HG03558 (cell line): Measurements from ENCODE around the gene PXDC1.

Experiments used
- ATAC-seq: cut with Tn5 transposase; IDR thresholded peaks from one replicate; pipeline ENCODE4 v1.9.1; 2021; ENCODE audit warnings: moderate number of reproducible peaks; ENCODE audit not compliant: unreplicated experiment; ENCODE audit errors: extremely low read depth

PXDC1 gene

DNA sequence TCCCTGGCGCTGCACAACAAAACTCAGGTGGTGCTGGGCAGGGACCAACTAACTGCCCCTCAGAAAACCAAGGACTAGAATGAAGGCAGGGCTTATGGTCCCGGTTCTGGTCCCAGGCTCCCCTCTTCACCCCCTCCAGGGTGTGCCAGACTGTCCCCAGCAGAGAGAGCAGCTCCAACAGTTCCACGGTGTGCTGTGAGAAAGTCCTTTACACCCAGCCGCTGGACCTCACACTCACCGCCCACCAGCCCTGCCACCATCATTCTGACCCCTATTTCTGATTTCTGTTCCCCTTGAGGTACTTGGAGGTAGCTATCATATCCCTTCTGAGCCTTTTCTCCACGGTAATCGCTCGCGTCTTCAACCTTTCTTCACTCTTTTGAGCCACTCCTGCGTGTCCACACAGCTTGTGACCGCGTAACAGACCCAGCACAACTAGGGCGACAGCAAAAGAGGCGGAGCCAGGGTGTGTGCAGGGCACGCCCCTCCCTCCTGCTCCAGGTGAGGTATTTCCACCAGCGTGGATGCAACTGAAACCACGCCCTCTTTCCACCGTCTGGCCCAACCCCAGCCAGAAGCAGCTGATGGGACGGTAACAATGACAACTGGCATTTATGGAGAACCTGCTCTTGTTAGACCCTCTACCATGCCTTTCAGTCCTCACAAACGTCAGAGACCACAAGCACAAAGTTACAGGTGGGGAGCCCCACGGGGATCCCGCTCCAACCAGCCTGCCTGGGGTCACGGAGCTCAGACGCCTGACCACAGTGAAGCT, 2.3 kb downstream of the PXDC1 start:
- ATAC-seq: no peak

DNA sequence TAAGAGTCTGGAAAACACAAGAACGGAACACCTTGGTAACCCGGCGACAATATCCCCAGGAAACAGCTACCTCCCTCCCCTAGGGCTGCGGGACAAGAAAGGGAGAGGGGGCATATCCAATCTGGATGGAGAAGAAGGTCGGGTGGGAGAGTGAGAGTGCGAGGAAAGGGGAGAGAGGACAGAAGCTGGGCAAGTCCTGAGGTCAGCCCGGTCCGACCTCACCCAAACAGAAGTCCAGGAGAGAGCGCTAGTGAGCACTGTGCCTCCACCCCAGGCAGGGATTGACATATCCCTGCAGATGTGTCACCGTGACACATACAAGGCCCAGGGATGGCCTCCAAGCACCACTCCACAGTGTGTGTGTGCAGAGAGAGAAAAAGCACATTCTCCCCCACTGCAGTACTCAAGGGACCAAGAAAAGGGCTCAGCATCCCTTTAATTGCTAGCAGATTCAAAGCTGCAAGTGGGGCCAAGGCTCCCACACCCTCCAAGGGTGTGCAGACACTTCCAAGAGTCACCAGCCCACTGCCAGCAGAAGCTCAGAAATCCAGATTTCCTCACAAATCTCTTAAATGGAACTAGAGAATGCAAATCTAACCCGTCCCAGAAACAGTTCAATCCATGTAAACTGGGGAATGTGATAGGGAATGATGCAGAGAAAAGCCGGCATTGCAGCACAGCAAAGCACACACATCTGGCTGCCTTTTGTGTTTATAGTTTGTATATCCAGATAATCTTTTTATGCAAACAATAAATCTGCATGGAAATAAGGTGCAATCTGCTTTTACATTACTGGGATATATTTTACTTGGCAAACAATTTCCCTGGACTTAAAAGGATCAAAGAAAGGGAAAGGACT, 3.1 kb downstream of the PXDC1 start:
- no peak for ATAC-seq

DNA sequence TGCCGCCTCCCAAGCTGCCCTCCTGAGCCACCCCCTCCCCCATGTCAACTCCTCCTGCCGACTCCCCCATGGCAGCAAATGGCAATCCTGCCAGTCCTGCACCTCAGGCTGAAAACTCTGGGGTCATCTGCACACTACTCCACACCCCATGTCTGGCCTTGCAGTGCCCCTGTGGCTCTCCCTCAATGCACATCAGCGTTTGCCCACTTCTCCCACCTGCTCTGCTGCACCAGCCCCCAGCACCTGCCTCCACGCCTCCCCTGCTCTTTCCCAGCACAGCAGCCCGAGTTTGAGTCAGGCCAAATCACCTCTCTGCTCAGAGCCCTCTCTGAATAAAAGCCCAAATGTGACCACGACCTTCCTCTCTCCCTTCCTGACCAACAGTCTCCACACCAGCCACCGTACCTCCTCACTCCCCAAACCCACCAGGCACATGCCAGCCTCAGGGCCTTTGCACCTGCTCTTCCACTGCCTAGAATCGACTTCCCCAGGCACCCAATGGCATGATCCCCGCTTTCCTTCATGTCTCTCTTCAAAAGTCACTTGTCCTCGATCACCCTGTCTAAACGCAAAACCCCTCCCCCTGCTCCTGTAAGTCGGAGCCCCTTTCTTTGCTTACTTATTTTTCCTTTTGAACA, 4.3 kb downstream of the PXDC1 start:
- ATAC-seq: no peak

DNA sequence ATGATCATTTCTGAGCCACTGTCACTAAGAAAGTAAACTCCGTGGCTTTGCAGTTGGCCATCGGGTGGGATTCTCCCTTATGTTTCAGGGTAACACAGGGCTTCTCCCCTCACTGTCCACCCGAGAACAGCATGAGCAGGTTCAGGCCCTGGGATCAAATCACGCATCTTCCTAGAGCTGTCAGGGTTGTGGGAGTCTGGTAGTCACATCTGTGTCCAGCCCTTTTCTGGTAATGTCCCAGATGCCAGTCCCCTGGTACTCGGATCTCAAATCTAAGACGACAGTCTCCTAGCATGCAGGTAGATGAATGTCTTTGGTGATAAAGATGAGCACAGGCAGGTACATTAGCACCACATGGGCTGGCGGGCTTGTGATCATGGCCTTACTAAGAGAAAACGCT, 4.8 kb downstream of the PXDC1 start:
- ATAC-seq: no peak

DNA sequence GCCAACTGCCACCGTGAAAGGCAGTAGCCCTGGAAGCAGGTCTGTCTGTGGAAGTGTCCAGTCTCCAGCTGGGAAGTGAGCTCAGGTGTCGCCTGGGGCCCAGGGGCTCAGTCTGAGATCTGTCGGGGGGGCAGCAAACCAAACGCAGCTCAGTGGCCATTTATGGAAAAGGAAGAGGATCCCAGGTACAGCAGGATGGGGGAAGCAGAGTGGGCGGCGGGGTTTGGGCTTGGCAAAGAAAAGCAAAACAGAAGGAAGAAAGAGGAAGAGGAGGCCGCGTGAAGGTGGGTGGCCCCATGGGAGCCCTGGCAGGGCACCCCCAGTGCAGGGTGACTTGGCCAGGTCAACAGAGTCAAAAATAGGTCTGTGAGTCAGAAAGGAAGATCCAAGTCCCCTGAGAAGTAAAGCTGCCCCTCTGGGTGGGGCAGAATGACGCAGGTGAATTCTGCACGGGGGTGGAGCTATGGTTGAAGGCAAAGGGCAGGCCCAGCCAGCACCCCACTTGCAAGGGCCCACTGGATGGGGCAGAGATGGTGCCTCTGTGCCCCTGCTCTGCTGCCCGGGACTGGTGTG, 5.3 kb downstream of the PXDC1 start:
- no peak for ATAC-seq

DNA sequence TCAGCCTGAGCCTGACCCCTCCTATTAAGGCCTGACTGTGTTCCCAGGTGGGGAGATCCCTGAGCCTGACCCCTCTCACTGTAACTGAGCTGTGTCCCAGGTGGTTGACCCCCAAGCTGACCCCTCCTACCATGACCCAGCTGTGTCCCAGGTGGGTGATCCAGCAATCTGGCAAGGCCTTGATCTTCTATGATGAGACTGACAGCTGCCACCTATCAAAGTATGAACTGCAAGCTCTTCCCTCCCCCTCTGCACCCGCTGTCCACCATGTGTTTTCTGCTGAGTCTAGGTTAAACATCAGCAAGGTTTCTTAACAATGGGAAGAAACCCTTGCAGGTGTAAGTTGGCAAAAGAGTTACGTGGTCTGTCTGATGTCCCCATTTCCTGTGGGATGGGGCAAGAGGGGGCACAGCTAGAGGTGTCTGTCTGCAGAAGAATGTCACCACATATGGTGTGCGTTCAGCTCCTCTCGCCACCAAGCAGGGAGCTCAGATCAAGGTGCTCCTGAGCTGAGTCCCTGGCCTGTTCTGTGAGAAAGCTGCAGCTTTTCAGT, 5.9 kb downstream of the PXDC1 start:
- ATAC-seq: no peak

DNA sequence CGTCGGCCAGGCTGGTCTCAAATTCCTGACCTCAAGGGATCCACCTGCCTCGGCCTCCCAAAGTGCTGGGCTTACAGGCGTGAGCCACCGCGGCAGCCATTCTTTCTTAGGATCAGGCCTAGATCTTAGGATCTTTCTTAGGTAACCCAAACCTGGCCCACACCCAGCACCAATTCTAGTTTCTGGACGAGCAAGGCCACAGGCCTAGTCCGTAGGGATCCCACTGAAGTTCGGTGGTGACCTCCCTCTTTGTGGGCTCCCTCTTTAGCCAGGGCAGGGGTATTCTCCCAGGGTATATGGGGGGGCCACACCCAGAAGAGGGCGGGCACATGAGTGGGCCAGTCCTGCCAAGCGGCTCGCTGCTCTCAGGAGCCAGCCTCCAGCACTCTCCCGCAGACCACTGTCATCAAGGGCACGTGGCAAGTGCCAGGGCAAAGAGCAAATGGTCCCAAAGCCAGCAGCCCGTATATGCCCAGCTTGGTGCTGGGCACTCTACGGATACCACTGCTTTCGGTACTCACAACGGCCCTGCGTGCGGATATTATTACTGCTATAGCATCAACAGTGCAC, 6.5 kb downstream of the PXDC1 start:
- no peak for ATAC-seq

DNA sequence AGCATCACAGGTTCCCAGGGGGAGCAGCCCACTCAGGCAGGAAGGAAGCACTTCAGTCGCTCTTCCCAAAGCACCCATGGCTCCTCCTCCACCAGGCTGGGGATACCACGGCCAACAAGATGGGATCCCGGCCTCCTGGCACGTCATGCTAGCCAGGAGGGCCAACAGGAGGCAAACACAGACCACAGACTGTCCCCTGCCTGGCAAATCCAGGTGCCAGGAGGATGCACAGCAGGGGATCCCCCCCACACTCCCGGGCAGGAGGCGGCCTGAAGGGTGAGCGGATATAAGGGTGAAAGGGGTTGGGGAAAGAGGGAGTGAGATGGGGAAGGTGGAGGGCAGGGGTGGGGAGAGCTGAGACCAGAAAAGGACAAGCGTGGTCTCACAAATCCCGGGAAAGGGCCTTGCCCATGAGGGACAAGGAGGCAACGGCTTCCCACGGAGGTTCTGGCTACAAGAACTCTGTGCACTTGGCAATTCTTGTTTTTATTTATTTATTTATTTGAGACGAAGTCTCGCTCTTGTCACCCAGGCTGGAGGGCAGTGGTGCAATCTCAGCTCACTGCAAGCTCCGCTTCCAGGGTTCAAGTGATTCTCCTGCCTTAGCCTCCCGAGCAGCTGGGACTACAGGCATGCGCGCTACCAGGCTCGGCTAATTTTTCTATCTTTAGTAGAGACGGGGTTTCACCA, 7.2 kb downstream of the PXDC1 start:
- no peak for ATAC-seq

DNA sequence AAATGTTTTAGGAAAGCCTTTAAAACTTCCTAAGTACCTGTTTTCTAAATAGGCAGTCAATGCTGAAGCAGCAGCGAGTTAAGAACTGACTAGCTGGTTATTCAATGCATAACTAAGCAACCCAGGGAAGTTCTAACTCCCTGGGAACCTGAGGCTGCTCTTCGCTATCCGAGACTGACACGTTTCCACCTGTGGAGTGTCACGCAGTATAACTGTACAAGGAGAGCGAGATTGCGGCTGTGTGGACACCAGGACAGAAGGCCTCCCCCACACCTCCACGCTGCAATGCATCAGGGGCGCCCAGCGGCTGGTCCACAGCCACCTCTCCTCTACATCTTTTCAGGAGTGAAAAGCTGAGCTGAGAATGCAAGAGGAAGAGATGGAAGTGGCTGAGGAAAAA, 8.0 kb downstream of the PXDC1 start:
- ATAC-seq: no peak

DNA sequence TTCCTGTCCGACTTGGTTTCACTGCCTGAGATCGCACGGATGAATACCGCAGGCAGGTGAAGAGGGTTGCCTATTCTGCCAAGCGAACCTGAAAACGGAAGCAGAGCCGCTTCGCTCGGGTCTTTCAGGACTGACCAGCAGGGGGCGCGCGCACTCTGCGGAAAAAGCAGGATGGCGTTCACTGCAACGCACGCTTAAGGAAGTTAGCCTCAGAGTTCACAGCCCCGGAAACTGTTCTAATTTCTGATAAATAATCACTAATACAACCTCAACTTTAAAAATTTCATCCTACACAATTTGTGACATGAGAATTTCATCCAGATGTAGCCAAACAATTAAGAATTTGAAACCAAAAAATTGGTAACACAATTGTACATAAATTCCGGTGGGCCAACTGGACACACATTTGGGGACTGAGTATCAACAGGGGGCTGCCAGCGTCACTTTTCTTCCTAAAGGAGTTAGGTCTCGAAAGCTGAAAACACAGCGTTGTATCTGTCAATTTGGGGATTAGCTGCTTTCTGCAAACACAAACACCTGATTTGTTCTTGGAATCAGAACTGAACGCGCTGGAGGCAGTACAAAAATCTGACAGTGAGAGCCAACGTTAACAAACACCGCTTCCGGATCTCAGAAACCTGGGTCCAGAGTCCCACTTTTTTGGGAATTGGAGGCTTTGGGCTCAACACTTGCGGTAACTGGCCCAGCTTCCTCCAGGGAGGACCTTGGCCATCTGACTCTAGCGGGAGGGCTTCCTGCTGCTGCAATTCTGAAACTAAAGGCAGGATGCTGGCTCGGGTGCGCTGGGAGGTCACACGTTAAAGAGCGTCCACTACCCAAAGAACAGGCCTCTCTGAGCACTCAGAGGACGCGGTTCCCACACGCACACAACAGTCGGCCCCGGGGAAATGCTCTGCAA, 8.8 kb downstream of the PXDC1 start:
- no peak for ATAC-seq

DNA sequence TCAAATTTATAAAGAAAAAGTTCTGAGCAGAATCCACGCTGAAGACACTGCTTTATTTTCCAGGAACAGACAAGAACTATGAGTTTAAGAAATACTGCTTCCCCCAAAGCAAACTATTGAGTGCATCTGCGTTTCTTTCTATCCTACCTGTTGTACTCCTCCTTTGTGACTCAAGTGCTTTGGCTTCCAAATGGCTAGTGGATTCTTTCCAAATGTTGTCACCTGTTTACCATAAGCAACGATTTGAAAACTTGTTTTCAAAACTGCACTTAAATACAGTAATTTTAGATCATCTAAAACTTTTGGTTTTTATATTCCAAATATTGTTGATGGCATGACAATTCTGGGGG, 9.5 kb downstream of the PXDC1 start:
- no peak for ATAC-seq

DNA sequence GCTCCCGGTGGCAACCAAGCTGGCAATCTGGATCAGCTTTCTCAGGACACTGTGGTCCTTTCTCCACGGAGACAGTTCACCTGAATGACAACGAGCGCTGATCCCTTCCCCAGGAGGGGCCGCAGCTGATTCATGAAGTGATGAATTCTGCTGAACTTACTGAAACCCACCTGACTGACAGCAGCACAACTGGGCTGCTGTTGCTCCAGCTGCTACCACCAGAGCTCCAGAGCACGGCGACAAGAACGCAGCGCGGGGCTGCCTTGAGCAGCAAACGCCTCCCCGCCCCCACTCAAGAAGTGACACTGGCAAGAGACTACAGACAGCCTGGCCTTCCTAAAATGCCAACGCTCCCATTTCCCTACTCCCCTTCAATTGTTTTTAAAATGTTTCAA, 10.0 kb downstream of the PXDC1 start:
- no peak for ATAC-seq

DNA sequence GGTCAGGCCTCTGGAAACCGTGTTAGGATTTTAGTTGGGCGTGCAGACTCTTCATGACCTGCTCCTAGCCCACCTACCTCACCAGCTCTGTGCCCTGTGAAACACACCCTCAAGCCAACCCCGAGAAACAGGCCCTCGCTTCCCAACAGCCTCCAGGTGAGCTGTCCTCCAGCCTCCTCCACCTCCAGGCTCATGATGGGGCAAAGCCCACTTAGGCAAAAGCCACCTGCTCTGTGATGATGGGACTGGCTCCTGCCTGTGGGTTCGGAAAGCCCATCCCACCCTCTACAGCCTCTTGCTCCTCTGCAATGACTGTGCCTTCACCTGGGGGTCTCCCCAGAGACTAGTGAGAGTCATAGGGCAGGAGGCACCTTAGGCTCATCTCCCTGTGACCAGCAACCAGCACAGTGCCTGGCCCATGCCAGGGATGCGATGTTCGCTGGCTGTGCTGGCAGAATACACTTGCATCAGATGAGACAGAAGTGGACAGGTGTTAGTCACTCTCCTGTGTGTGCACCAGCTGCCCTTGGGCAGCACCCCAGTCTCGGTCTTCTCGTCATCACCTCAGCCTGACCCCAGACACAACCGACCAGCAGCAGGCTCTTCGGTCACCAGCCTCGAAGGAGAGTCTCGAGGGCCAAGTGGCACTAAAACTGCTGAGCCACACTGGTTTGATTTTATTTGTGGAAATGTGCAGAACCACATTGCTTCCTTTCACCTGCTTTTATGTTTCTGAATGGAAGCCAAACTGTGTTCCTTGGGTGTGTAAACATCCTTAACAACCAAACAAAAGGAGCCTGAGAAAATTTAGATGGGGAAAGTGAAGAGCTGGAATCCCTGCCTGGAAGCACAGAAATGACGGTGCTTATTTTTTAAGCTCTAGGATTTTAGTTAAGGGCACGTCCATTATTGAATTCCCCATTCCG, 10.7 kb downstream of the PXDC1 start:
- no peak for ATAC-seq

DNA sequence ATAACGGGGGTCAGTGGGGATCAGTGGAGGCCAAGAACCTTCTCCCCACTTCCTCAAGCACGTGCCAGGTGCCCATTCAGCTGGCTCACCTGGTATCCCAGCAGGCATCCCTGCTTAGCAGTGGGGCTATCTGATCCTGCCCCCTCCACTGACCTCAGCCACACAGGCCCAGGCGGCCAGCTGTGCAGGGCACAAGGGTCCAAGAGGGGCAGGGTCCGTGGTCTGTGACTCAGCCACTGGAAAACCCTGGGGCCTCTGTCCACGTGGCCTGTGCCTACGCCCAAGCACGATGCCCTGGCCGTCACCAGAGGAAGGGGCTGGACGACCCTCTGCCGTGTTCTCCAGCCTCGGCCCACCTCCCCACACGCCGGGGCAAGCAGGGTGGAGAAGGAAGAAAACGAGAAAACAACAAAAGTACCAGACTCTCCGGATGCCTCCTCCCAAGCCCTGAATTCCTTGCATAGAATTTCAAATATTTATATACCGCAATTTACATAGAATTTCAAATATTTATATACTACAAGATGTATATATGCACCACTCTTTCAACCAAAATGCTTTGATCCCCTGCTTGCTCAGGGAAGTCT, 12.1 kb downstream of the PXDC1 start:
- ATAC-seq: no peak

DNA sequence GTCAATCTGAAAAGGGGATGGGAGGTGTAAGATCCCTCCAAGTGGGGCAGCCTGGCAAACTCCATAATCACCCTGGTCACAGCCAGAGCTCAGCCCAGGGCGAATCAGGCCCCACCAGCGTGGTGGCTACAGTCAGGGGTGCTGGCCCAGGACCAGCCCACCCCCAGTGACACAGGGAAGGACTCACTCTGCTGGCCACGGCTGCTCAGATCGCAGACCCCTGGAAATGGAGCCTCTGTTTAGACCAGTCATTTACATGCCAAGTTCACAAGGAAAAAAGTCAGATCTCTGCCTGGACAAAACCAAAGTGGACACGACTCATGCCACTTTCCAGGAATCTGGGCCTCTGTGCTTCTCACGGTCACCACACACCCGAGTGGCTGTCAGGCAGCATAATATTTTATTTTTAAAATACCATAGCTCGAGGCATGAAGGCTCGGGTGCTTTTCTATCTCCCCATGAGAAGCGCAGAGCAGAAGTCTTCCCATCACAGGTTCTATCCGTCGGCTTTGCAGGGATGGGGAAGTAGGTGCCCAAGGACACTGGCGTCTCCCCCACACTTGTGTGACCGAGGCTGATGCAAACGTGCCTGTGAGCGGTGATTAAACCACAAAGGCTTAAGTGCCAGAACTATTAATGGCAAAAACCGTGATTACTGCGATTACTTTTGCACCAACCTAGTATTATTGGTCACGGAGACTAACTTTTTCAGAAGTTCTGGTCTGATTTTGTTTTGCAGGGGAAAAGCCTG, 13.0 kb downstream of the PXDC1 start:
- ATAC-seq: no peak

DNA sequence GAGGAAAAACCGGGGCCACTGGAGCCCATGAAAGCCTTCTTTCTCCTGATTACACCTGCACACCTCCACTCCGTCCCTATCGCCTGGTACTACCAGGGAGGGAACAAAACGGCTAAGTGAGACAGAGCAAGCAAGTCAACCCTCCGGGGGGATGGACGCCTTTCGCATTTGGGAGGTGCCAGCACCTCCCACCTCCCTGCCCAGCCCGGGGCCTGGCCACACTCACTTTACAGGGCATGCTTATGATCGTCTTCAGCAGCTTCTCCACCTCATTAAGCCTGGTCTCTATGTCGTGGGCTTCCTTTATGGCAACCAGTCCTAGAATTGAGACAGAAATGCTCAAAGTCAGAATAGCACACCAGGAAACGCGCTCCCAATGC, 13.7 kb downstream of the PXDC1 start:
- ATAC-seq: no peak
